ENCODE results near the gene OAS1.
"Not testable (repeated sequence)": the region's sequence is repeated elsewhere in the genome, so short reads cannot be mapped to it uniquely, and the experiment has no call there.

The OAS1 gene

GRCh38 chr12:112937741-112938719 is 31.3 kb downstream of the OAS1 start, which contains the start of gene OAS3:
Gene OAS3 (plus strand): TSS chr12:112938474. CDS start chr12:112938531, 57 bp downstream.
- DNase-seq: peak; percentile 45

GRCh38 chr12:112938751-112939150 is 32.0 kb downstream of the OAS1 start:
- no peak for DNase-seq

GRCh38 chr12:112939761-112940381 is 33.1 kb downstream of the OAS1 start:
- no peak for DNase-seq

GRCh38 chr12:112941528-112942335 is 35.0 kb downstream of the OAS1 start:
- no peak for DNase-seq

GRCh38 chr12:112942572-112942971 is 35.8 kb downstream of the OAS1 start:
- DNase-seq: no peak

GRCh38 chr12:112944024-112944690 is 37.4 kb downstream of the OAS1 start:
- no peak for DNase-seq

GRCh38 chr12:112945515-112945914 is 38.8 kb downstream of the OAS1 start:
- DNase-seq: no peak

- no peak for DNase-seq
Observed at GRCh38 chr12:112946236-112947000, 39.7 kb downstream of the OAS1 start.

- DNase-seq: no peak
Observed at GRCh38 chr12:112947314-112947713, 40.6 kb downstream of the OAS1 start.

GRCh38 chr12:112947761-112948160 is 41.0 kb downstream of the OAS1 start:
- DNase-seq: no peak

GRCh38 chr12:112948806-112949205 is 42.0 kb downstream of the OAS1 start:
- no peak for DNase-seq

- DNase-seq: no peak
Observed at GRCh38 chr12:112950701-112951100, 43.9 kb downstream of the OAS1 start.

- DNase-seq: not testable (repeated sequence)
Observed at GRCh38 chr12:112957125-112957524, 50.4 kb downstream of the OAS1 start.

GRCh38 chr12:112961074-112961473 is 54.3 kb downstream of the OAS1 start:
- DNase-seq: no peak

- no peak for DNase-seq
Observed at GRCh38 chr12:112961536-112961935, 54.8 kb downstream of the OAS1 start.

- DNase-seq: no peak
Observed at GRCh38 chr12:112962561-112962960, 55.8 kb downstream of the OAS1 start.

- DNase-seq: peak; percentile 14
Observed at GRCh38 chr12:112963227-112963861, 56.6 kb downstream of the OAS1 start.

GRCh38 chr12:112964067-112964670 is 57.4 kb downstream of the OAS1 start:
- DNase-seq: no peak

- DNase-seq: no peak
Observed at GRCh38 chr12:112964915-112965314, 58.2 kb downstream of the OAS1 start.

- no peak for DNase-seq
Observed at GRCh38 chr12:112965643-112966042, 58.9 kb downstream of the OAS1 start.

- DNase-seq: no peak
Observed at GRCh38 chr12:112967306-112967705, 60.5 kb downstream of the OAS1 start.
